HCT116 (cell line): Measurements from ENCODE around the gene C16orf74. TPM values are rescaled to one million over a fixed set of nuclear protein-coding genes. Genes with fewer than 3 reads are reported as not detected.

Experiments used
- ATAC-seq: fragments of 200-7000 bp; cut with Tn5 transposase; 2 replicates; pipeline ENCODE4 v1.9.1; 2020; ENCODE audit warnings: mild to moderate bottlenecking, moderate library complexity
- BruUV-seq: library from RNA; stranded (reverse); fragments of 400-500 nt; replicated peaks from 2 replicates; lab custom pipeline; 2021; lab: Mats Ljungman, UMichigan
- CTCF ChIA-PET: fragments of 300-600 bp; sonication (Branson Sonifier 250); formaldehyde crosslinking; loops from one replicate; lab custom pipeline; 2021; ENCODE audit warnings: antibody characterized with exemption; lab: Charles Lee
- POLR2A ChIA-PET: fragments of 300-600, 350-600 bp; sonication (Branson Sonifier 250); formaldehyde crosslinking; loops from one replicate; lab custom pipeline; 2021; ENCODE audit warnings: antibody characterized with exemption; lab: Charles Lee
- RAD21 ChIA-PET, 2 experiments: fragments of 300-600 bp; sonication (Branson Sonifier 250); formaldehyde crosslinking; loops; one replicate each; lab custom pipeline; 2023; ENCODE audit warnings: low total read pairs in 2 of 2; ENCODE audit not compliant: uncharacterized antibody in 2 of 2, unreplicated experiment in 2 of 2, low non-redundant PET in 1 of 2; lab: Charles Lee
- DNase-seq: peaks from one replicate; pipeline ENCODE4 v3.0.0-alpha.2; 2010; ENCODE audit warnings: low read depth, low spot score
- H2AFZ ChIP-seq: fragments of 200-600 bp; shearing (Covaris generic), sonication (generic); 2 replicates; pipeline ENCODE4 v1.6.1; 2017; ENCODE audit warnings: low read depth, mixed run types, mixed read lengths, antibody characterized with exemption, low read length; ENCODE audit not compliant: poor library complexity, severe bottlenecking
- H3K27ac ChIP-seq: 2 replicates; pipeline ENCODE4 v1.5.1; 2012; ENCODE audit warnings: low read depth, low read length
- H3K27me3 ChIP-seq: fragments of 200-600 bp; sonication (generic); 2 replicates; pipeline ENCODE4 v1.6.1; 2016; ENCODE audit warnings: mixed run types, low read length, mixed read lengths; ENCODE audit not compliant: insufficient read depth
- H3K36me3 ChIP-seq, 2 experiments: fragments of 200-500 bp in 1 of 2; fragments of 200-600 bp in 1 of 2; sonication (Bioruptor generic) in 1 of 2; sonication (generic) in 1 of 2; 2 replicates each; pipeline versions ENCODE4 v1.5.1 to v1.6.1; 2014 to 2016; ENCODE audit warnings: low read length in 2 of 2, inconsistent platforms in 1 of 2, mixed read lengths in 1 of 2, mixed run types in 1 of 2; ENCODE audit not compliant: insufficient read depth in 2 of 2, control insufficient read depth in 1 of 2
- H3K4me1 ChIP-seq, 2 experiments: fragments of 200-600 bp in 1 of 2; sonication (generic) in 1 of 2; 2 replicates each; pipeline versions ENCODE4 v1.5.1 to v1.6.1; 2012 to 2017; ENCODE audit warnings: low read length in 2 of 2, inconsistent platforms in 1 of 2, mild to moderate bottlenecking in 1 of 2, mixed read lengths in 1 of 2, mixed run types in 1 of 2, moderate library complexity in 1 of 2; ENCODE audit not compliant: insufficient read depth in 2 of 2, control insufficient read depth in 1 of 2
- H3K4me2 ChIP-seq: fragments of 200-600 bp; sonication (generic); 2 replicates; pipeline ENCODE4 v1.6.1; 2017; ENCODE audit warnings: mixed run types, low read length, mixed read lengths
- H3K4me3 ChIP-seq, 2 experiments: fragments of 200-600 bp in 1 of 2; sonication (generic) in 1 of 2; replicated peaks in 1 of 2; 2 replicates each; pipeline ENCODE4 v1.5.1; 2011 to 2016; ENCODE audit warnings: low read length in 2 of 2, control low read depth in 1 of 2, low read depth in 1 of 2, mild to moderate bottlenecking in 1 of 2, mixed read lengths in 1 of 2, mixed run types in 1 of 2
- H3K79me2 ChIP-seq: fragments of 200-600 bp; sonication (generic); 2 replicates; pipeline ENCODE4 v1.6.1; 2017; ENCODE audit warnings: mild to moderate bottlenecking, mixed run types, low read length, moderate library complexity, mixed read lengths; ENCODE audit not compliant: insufficient read depth
- H3K9ac ChIP-seq: fragments of 200-600 bp; sonication (generic); 2 replicates; pipeline ENCODE4 v1.6.1; 2016; ENCODE audit warnings: low read length, mixed read lengths
- H3K9me2 ChIP-seq: fragments of 200-600 bp; sonication (generic), shearing (Covaris generic); 2 replicates; pipeline ENCODE4 v1.6.1; 2017; ENCODE audit warnings: mixed run types, mild to moderate bottlenecking, moderate library complexity; ENCODE audit not compliant: insufficient read depth
- H3K9me3 ChIP-seq, 2 experiments: fragments of 200-500 bp in 1 of 2; fragments of 200-600 bp in 1 of 2; sonication (Bioruptor generic) in 1 of 2; sonication (generic) in 1 of 2; 2 replicates each; pipeline ENCODE4 v1.6.1; 2014 to 2017; ENCODE audit warnings: low read length in 2 of 2, mixed read lengths in 2 of 2, inconsistent platforms in 1 of 2, low read depth in 1 of 2, mild to moderate bottlenecking in 1 of 2, mixed run types in 1 of 2, moderate library complexity in 1 of 2; ENCODE audit not compliant: control insufficient read depth in 1 of 2, insufficient read depth in 1 of 2
- H4K20me1 ChIP-seq: fragments of 200-600 bp; sonication (generic), shearing (Covaris generic); 2 replicates; pipeline ENCODE4 v1.6.1; 2017; ENCODE audit warnings: mixed run types, mild to moderate bottlenecking, moderate library complexity; ENCODE audit not compliant: insufficient read depth
- CBX3 ChIP-seq: IDR thresholded peaks from 2 replicates; pipeline ENCODE4 v1.6.1; 2012; ENCODE audit warnings: low read depth
- CEBPB ChIP-seq: IDR thresholded peaks from 2 replicates; pipeline ENCODE4 v1.6.1; 2012; ENCODE audit warnings: low read depth
- CTCF ChIP-seq, 3 experiments: fragments of 200-600 bp in 1 of 3; sonication (generic) in 1 of 3; IDR thresholded peaks in 2 of 3; conservative IDR thresholded peaks in 1 of 3; 2 replicates each; pipeline ENCODE4 v1.5.1; 2012 to 2017; ENCODE audit warnings: low read depth in 2 of 3, low read length in 2 of 3, antibody characterized with exemption in 1 of 3, borderline replicate concordance in 1 of 3, control low read depth in 1 of 3, mild to moderate bottlenecking in 1 of 3, mixed read lengths in 1 of 3, mixed run types in 1 of 3, moderate library complexity in 1 of 3; ENCODE audit not compliant: insufficient read depth in 1 of 3
- ELF1 ChIP-seq: IDR thresholded peaks from 2 replicates; pipeline ENCODE4 v1.6.1; 2012; ENCODE audit warnings: low read depth, borderline replicate concordance
- JUND ChIP-seq: IDR thresholded peaks from 2 replicates; pipeline ENCODE4 v1.6.1; 2012
- SRF ChIP-seq: IDR thresholded peaks from 2 replicates; pipeline ENCODE4 v1.6.1; 2012; ENCODE audit warnings: low read depth
- ZBTB33 ChIP-seq: IDR thresholded peaks from 2 replicates; pipeline ENCODE4 v1.6.1; 2011; ENCODE audit warnings: mild to moderate bottlenecking, low read length, moderate library complexity; ENCODE audit not compliant: insufficient replicate concordance; ENCODE audit errors: extremely low read depth
- intact Hi-C: fragments of 100-400 bp; cut with micrococcal nuclease; formaldehyde crosslinking; loops from 2 replicates; pipeline ENCODE4 v1.10.0; 2022
- total RNA-seq: library from RNA; stranded (reverse); gene quantifications from one replicate; pipeline ENCODE4 v1.2.1, GENCODE V29; 2021; ENCODE audit not compliant: unreplicated experiment
- TF ChIP-seq, protein P1 (sequence below): IDR thresholded peaks from 2 replicates; pipeline ENCODE4 v1.6.1; 2012
- TF ChIP-seq, protein P2 (sequence below): IDR thresholded peaks from 2 replicates; pipeline ENCODE4 v1.6.1; 2012; ENCODE audit warnings: low read depth

The C16orf74 gene
- total RNA-seq, 1 experiment from 2014 or later: 30.0 TPM

DNA sequence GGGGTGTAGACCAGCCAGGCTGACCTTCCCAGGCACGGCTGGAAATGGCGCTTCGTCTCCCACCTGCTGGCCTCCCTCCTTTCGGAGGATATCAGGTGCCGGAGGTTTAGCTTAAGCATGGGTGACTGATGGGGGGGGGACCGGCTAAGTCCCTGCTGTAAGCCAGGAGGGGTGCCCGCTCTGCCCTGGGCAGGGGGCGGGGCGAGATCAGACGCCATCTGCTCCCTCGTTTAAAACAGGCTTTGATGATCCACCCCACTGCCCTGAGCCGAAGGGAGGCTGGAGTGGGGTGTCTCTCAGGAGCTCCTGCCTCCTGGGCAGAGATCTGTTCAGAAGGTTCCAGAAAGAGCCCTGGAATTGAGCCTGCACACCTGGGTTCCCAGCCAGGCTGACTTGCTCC, 26.0 kb downstream of the C16orf74 start (continued):
- TF ChIP-seq ZBTB33: no peak
- TF ChIP-seq CEBPB: no peak
- TF ChIP-seq, protein P1, sequence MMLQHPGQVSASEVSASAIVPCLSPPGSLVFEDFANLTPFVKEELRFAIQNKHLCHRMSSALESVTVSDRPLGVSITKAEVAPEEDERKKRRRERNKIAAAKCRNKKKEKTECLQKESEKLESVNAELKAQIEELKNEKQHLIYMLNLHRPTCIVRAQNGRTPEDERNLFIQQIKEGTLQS: no peak
- no peak for TF ChIP-seq ELF1

DNA sequence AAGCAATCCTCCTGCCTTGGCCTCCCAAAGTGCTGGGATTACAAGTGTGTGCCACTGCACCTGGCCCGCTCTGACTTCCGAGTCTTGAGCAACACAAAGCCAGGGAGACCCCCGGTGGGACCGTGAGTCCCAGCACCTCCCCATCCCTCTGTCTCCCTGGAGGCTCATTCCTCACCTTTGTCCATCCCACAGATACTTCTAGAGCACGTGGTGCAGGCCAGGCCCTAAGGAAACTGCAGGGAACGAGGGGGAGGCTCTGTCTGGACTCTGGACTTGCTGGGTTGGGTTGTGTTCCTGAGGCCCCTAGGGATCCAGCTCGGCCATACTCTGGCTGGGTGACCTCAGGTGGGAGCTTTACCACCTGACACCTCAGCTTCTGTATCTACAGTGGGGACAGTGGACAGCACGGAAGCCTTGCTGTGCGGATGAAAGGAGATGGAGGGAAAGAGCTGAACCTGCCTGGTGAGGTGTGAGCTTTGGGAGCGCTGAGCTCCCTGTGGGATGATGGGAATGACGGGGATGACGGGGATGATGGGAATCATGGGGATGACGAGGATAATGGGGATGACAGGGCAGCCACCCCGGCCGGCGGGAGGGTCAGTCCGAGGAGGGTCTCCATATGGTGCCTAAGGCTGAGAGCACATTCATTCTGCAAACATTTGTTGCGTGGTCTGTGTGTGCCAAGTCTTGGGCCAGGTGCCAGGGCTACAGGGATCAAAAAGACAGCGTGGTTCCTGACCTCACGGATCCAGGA, 26.6 kb downstream of the C16orf74 start:
- Histone ChIP-seq H3K9me3 (no peaks in the 10 kb centered on the region), H3K9ac (no peak overlapping the region), H3K36me3 (peaks cover 0 to 10% of the 10 kb centered on the region in 2 experiments; a peak in 1 of 4 replicates), H3K27me3 (no peaks in the 10 kb centered on the region), H3K79me2 (no peaks in the 10 kb centered on the region; the same call in 1 of the 2 replicates), H3K27ac (no peak overlapping the region), H3K9me2 (no peaks in the 10 kb centered on the region), H2AFZ (no peak overlapping the region), H4K20me1 (no peaks in the 10 kb centered on the region), H3K4me1 (peaks cover 22 to 30% of the 10 kb centered on the region in 2 experiments), H3K4me2 (no peak overlapping the region), H3K4me3 (no peak overlapping the region)
- DNase-seq (no peak), ATAC-seq (no peak)
- ChIA-PET POLR2A (no interaction called here), CTCF (no interaction called here), RAD21 (no interaction called here)
- intact Hi-C loops: no loop called here
- BruUV-seq: no TSS peak
- TF ChIP-seq, protein P2, sequence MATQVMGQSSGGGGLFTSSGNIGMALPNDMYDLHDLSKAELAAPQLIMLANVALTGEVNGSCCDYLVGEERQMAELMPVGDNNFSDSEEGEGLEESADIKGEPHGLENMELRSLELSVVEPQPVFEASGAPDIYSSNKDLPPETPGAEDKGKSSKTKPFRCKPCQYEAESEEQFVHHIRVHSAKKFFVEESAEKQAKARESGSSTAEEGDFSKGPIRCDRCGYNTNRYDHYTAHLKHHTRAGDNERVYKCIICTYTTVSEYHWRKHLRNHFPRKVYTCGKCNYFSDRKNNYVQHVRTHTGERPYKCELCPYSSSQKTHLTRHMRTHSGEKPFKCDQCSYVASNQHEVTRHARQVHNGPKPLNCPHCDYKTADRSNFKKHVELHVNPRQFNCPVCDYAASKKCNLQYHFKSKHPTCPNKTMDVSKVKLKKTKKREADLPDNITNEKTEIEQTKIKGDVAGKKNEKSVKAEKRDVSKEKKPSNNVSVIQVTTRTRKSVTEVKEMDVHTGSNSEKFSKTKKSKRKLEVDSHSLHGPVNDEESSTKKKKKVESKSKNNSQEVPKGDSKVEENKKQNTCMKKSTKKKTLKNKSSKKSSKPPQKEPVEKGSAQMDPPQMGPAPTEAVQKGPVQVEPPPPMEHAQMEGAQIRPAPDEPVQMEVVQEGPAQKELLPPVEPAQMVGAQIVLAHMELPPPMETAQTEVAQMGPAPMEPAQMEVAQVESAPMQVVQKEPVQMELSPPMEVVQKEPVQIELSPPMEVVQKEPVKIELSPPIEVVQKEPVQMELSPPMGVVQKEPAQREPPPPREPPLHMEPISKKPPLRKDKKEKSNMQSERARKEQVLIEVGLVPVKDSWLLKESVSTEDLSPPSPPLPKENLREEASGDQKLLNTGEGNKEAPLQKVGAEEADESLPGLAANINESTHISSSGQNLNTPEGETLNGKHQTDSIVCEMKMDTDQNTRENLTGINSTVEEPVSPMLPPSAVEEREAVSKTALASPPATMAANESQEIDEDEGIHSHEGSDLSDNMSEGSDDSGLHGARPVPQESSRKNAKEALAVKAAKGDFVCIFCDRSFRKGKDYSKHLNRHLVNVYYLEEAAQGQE: no peak
- no peak for TF ChIP-seq CTCF (IDR thresholded peaks at IDR 0.05 in 2 of 3, conservative IDR thresholded peaks at IDR 0.05 in 1 of 3; ENCODE audit: borderline replicate concordance in 1 of 3, insufficient read depth in 1 of 3, low read depth in 2 of 3, low read length in 2 of 3)
- no peak for TF ChIP-seq SRF
- no peak for TF ChIP-seq CBX3
- no peak for TF ChIP-seq JUND
